Caco-2 (cell line): Measurements from ENCODE around the gene CDH13. TPM values are rescaled to one million over a fixed set of nuclear protein-coding genes. Genes with fewer than 3 reads are reported as not detected.

Experiments
- BruUV-seq: library from RNA; stranded (reverse); fragments of 400-500 nt; replicated peaks from 2 replicates; lab custom pipeline; 2021; lab: Mats Ljungman, UMichigan
- CTCF ChIA-PET: fragments of 300-600 bp; sonication (Branson Sonifier 250); formaldehyde crosslinking; loops from one replicate; lab custom pipeline; 2022; ENCODE audit warnings: antibody characterized with exemption; lab: Charles Lee
- POLR2A ChIA-PET: fragments of 300-600 bp; sonication (Branson Sonifier 250); formaldehyde crosslinking; loops from one replicate; lab custom pipeline; 2022; ENCODE audit warnings: antibody characterized with exemption; lab: Charles Lee
- DNase-seq, 2 experiments: peaks; one replicate each; pipeline versions ENCODE4 v3.0.0 to v3.0.0-alpha.2; 2020 to 2022
- H3K27me3 ChIP-seq: replicated peaks from 2 replicates; pipeline ENCODE4 v1.6.0; 2011; ENCODE audit warnings: low read length; ENCODE audit not compliant: control insufficient read depth, insufficient read depth
- H3K36me3 ChIP-seq: 2 replicates; pipeline ENCODE4 v1.5.1; 2011; ENCODE audit warnings: low read length; ENCODE audit not compliant: control insufficient read depth, insufficient read depth
- H3K4me1 ChIP-seq: fragments of 250-450 bp; sonication (Bioruptor Pico); 2 replicates; pipeline ENCODE4 v1.5.1; 2020; ENCODE audit warnings: mild to moderate bottlenecking
- H3K4me3 ChIP-seq: 2 replicates; pipeline ENCODE4 v1.5.1; 2011; ENCODE audit warnings: low read depth, mild to moderate bottlenecking, control low read depth, low read length
- H3K9me3 ChIP-seq: fragments of 250-450 bp; sonication (Bioruptor Pico); 2 replicates; pipeline ENCODE4 v1.5.1; 2020; ENCODE audit warnings: mild to moderate bottlenecking, moderate library complexity
- H3K27ac Mint-ChIP-seq: one replicate; pipeline ENCODE4 v1.8.0; 2022; ENCODE audit warnings: mixed read lengths; ENCODE audit not compliant: unreplicated experiment
- H3K27me3 Mint-ChIP-seq: one replicate; pipeline ENCODE4 v1.8.0; 2022; ENCODE audit warnings: mixed read lengths; ENCODE audit not compliant: insufficient read depth, unreplicated experiment
- H3K36me3 Mint-ChIP-seq: one replicate; pipeline ENCODE4 v1.8.0; 2022; ENCODE audit warnings: mild to moderate bottlenecking, mixed read lengths; ENCODE audit not compliant: insufficient read depth, unreplicated experiment
- H3K4me1 Mint-ChIP-seq: one replicate; pipeline ENCODE4 v1.8.0; 2022; ENCODE audit warnings: low read depth, mixed read lengths; ENCODE audit not compliant: unreplicated experiment
- H3K4me3 Mint-ChIP-seq: one replicate; pipeline ENCODE4 v1.8.0; 2022; ENCODE audit warnings: mild to moderate bottlenecking, moderate library complexity, mixed read lengths; ENCODE audit not compliant: unreplicated experiment
- H3K9me3 Mint-ChIP-seq: one replicate; pipeline ENCODE4 v1.8.0; 2022; ENCODE audit warnings: mixed read lengths; ENCODE audit not compliant: unreplicated experiment
- CTCF ChIP-seq, 2 experiments: fragments of 200-600 bp in 1 of 2; IDR thresholded peaks; 1 replicate in 1 of 2; 2 replicates in 1 of 2; pipeline versions ENCODE4 v1.5.1 to v1.8.0; 2011 to 2022; ENCODE audit warnings: antibody characterized with exemption in 1 of 2, control low read depth in 1 of 2, inconsistent platforms in 1 of 2, low read depth in 1 of 2, low read length in 1 of 2, mild to moderate bottlenecking in 1 of 2, moderate library complexity in 1 of 2; ENCODE audit not compliant: insufficient read depth in 1 of 2, severe bottlenecking in 1 of 2, unreplicated experiment in 1 of 2
- intact Hi-C: fragments of 100-400 bp; cut with micrococcal nuclease; formaldehyde crosslinking; loops from one replicate; pipeline ENCODE4 v1.10.0; 2022; ENCODE audit not compliant: unreplicated experiment
- total RNA-seq: library from RNA; stranded (reverse); gene quantifications from 2 replicates; pipeline ENCODE4 v1.2.3, GENCODE V29; 2022

The CDH13 gene
- total RNA-seq, 1 experiment from 2014 or later, result 2.2 TPM

- H3K27me3 ChIP-seq, result peaks cover 1% of the 10 kb centered on the region
- no peak for DNase-seq
- BruUV-seq, result no TSS peak
- Mint-ChIP-seq H3K27me3 (peaks cover 25% of the 10 kb centered on the region), H3K4me1 (no peaks in the 10 kb centered on the region), H3K27ac (no peak overlapping the region), H3K36me3 (no peaks in the 10 kb centered on the region), H3K4me3 (no peak overlapping the region), H3K9me3 (no peaks in the 10 kb centered on the region)
- H3K4me1 ChIP-seq, result no peaks in the 10 kb centered on the region
- H3K9me3 ChIP-seq, result no peaks in the 10 kb centered on the region
- H3K4me3 ChIP-seq, result no peak overlapping the region
- CTCF ChIA-PET, result no interaction called here
- intact Hi-C loops, result no loop called here
- TF ChIP-seq CTCF (IDR thresholded peaks at IDR 0.05; ENCODE audit: insufficient read depth in 1 of 2, low read depth in 1 of 2, low read length in 1 of 2, severe bottlenecking in 1 of 2, unreplicated experiment in 1 of 2), result no peak
- no peaks in the 10 kb centered on the region for H3K36me3 ChIP-seq
- POLR2A ChIA-PET, result no interaction called here
Measured at GRCh38 chr16:83308414-83308813, 681.6 kb downstream of the CDH13 start.

- H3K4me3 ChIP-seq, result no peak overlapping the region
- Mint-ChIP-seq H3K4me1 (no peaks in the 10 kb centered on the region), H3K4me3 (no peak overlapping the region), H3K27me3 (peaks cover 23% of the 10 kb centered on the region), H3K27ac (no peak overlapping the region), H3K36me3 (no peaks in the 10 kb centered on the region), H3K9me3 (no peaks in the 10 kb centered on the region)
- POLR2A ChIA-PET, result no interaction called here
- no peaks in the 10 kb centered on the region for H3K36me3 ChIP-seq
- no peaks in the 10 kb centered on the region for H3K27me3 ChIP-seq
- DNase-seq, result no peak
- no TSS peak for BruUV-seq
- intact Hi-C loops, result no loop called here
- TF ChIP-seq CTCF (IDR thresholded peaks at IDR 0.05; ENCODE audit: insufficient read depth in 1 of 2, low read depth in 1 of 2, low read length in 1 of 2, severe bottlenecking in 1 of 2, unreplicated experiment in 1 of 2), result no peak
- CTCF ChIA-PET, result interaction anchor here (0.7 kb wide), 1 partner anchor 8 kb away, joined by 3 read pairs; no protein-coding TSS in a partner anchor
- no peaks in the 10 kb centered on the region for H3K9me3 ChIP-seq
- no peaks in the 10 kb centered on the region for H3K4me1 ChIP-seq
Measured at GRCh38 chr16:83310816-83311215, 684.0 kb downstream of the CDH13 start.

- Mint-ChIP-seq H3K4me3 (no peak overlapping the region), H3K9me3 (no peaks in the 10 kb centered on the region), H3K36me3 (no peaks in the 10 kb centered on the region), H3K27ac (no peak overlapping the region), H3K4me1 (no peaks in the 10 kb centered on the region), H3K27me3 (peaks cover 35% of the 10 kb centered on the region)
- no peaks in the 10 kb centered on the region for H3K36me3 ChIP-seq
- H3K4me1 ChIP-seq, result no peaks in the 10 kb centered on the region
- no TSS peak for BruUV-seq
- H3K27me3 ChIP-seq, result no peaks in the 10 kb centered on the region
- ChIA-PET CTCF (no interaction called here), POLR2A (interaction anchor here (0.6 kb wide), 1 partner anchor 1867 kb away, joined by 4 read pairs; no protein-coding TSS in a partner anchor)
- H3K9me3 ChIP-seq, result no peaks in the 10 kb centered on the region
- no peak for DNase-seq
- intact Hi-C loops, result no loop called here
- H3K4me3 ChIP-seq, result no peak overlapping the region
- TF ChIP-seq CTCF (IDR thresholded peaks at IDR 0.05; ENCODE audit: insufficient read depth in 1 of 2, low read depth in 1 of 2, low read length in 1 of 2, severe bottlenecking in 1 of 2, unreplicated experiment in 1 of 2), result no peak
Measured at GRCh38 chr16:83312015-83312717, 685.4 kb downstream of the CDH13 start.
